Measurements from ENCODE around the gene CLPTM1L. TPM values are rescaled to one million over a fixed set of nuclear protein-coding genes. Genes with fewer than 3 reads are reported as not detected.
"Not testable (repeated sequence)": the region's sequence is repeated elsewhere in the genome, so short reads cannot be mapped to it uniquely, and the experiment has no call there.

Gene CLPTM1L
- total RNA-seq, 4 donors from 2014 or later = 78.0 to 143 (median 104) TPM

GRCh38 chr5:1363160-1363559 lies 18.3 kb upstream of the CLPTM1L start:
- Histone ChIP-seq H3K4me1 (no peaks in the 10 kb centered on the region), H3K27ac (no peak overlapping the region), H3K4me3 (no peak overlapping the region), H3K36me3 (no peaks in the 10 kb centered on the region), H3K9me3 (no peaks in the 10 kb centered on the region), H3K27me3 (peaks cover 51% of the 10 kb centered on the region)
- DNase-seq = no peak
- in situ Hi-C loops (cut with MboI; ENCODE audit: low pct_ligation_motif_present in 1 of 4, low pct_unique_long_range_greater_than_20kb in 1 of 4, low sequenced_read_pairs in 3 of 4) = loop anchor here in 1 of 4 donors (25.0 kb wide), 1 partner anchor 274 kb away; no protein-coding TSS in a partner anchor
- intact Hi-C loops (cut with DNase I; ENCODE audit: low total_unique reads) = no loop called here
- no peak for TF ChIP-seq POLR2A (IDR thresholded peaks at IDR 0.05)
- TF ChIP-seq POLR2AphosphoS5 (IDR thresholded peaks at IDR 0.05) = no peak
- no peak for TF ChIP-seq EP300 (IDR thresholded peaks at IDR 0.05; ENCODE audit: low read depth)
- TF ChIP-seq CTCF (IDR thresholded peaks at IDR 0.05) = no peak
- 31 to 100% methylated on average over 1 to 6 of the region's 6 CpGs for WGBS, 2 donors (ENCODE audit: low coverage in 1 of 2)

GRCh38 chr5:1362242-1363015 lies 17.5 kb upstream of the CLPTM1L start:
- Histone ChIP-seq H3K27ac (no peak overlapping the region), H3K4me1 (no peaks in the 10 kb centered on the region), H3K36me3 (no peaks in the 10 kb centered on the region), H3K9me3 (no peaks in the 10 kb centered on the region), H3K27me3 (peaks cover 49% of the 10 kb centered on the region), H3K4me3 (no peak overlapping the region)
- no peak for DNase-seq
- TF ChIP-seq EP300 (IDR thresholded peaks at IDR 0.05; ENCODE audit: low read depth) (no peak), POLR2A (IDR thresholded peaks at IDR 0.05) (no peak), CTCF (IDR thresholded peaks at IDR 0.05) (no peak), POLR2AphosphoS5 (IDR thresholded peaks at IDR 0.05) (no peak)
- in situ Hi-C loops (cut with MboI; ENCODE audit: low pct_ligation_motif_present in 1 of 4, low pct_unique_long_range_greater_than_20kb in 1 of 4, low sequenced_read_pairs in 3 of 4) (loop anchor here in 1 of 4 donors (25.0 kb wide), 1 partner anchor 275 kb away; no protein-coding TSS in a partner anchor), intact Hi-C loops (cut with DNase I; ENCODE audit: low total_unique reads) (no loop called here)
- WGBS, 2 donors (ENCODE audit: low coverage in 1 of 2) = 75 to 83% methylated on average over 9 to 29 of the region's 29 CpGs

- no peaks in the 10 kb centered on the region for H3K4me1 ChIP-seq
- WGBS, 2 donors (ENCODE audit: low coverage in 1 of 2) = 86% methylated on average over 4 of the region's 4 CpGs; no CpG with 5 or more reads in 1 of the 2 donors
- TF ChIP-seq CTCF (IDR thresholded peaks at IDR 0.05) (no peak), POLR2AphosphoS5 (IDR thresholded peaks at IDR 0.05) (no peak), EP300 (IDR thresholded peaks at IDR 0.05; ENCODE audit: low read depth) (no peak), POLR2A (IDR thresholded peaks at IDR 0.05) (no peak)
- no peaks in the 10 kb centered on the region for H3K9me3 ChIP-seq
- no peak overlapping the region for H3K27ac ChIP-seq
- in situ Hi-C loops (cut with MboI; ENCODE audit: low pct_ligation_motif_present in 1 of 4, low pct_unique_long_range_greater_than_20kb in 1 of 4, low sequenced_read_pairs in 3 of 4) = loop anchor here in 1 of 4 donors (25.0 kb wide), 1 partner anchor 276 kb away; no protein-coding TSS in a partner anchor
- no peak for DNase-seq
- H3K27me3 ChIP-seq = peaks cover 55% of the 10 kb centered on the region
- intact Hi-C loops (cut with DNase I; ENCODE audit: low total_unique reads) = no loop called here
- H3K4me3 ChIP-seq = no peak overlapping the region
- no peaks in the 10 kb centered on the region for H3K36me3 ChIP-seq
Measured at GRCh38 chr5:1360861-1361260, 16.0 kb upstream of the CLPTM1L start.

- H3K36me3 ChIP-seq; H3K27ac ChIP-seq; H3K9me3 ChIP-seq; DNase-seq; intact Hi-C loops (cut with DNase I; ENCODE audit: low total_unique reads); H3K4me1 ChIP-seq; H3K4me3 ChIP-seq: not testable (repeated sequence)
- in situ Hi-C loops (cut with MboI; ENCODE audit: low pct_ligation_motif_present in 1 of 4, low pct_unique_long_range_greater_than_20kb in 1 of 4, low sequenced_read_pairs in 3 of 4) = loop anchor here in 1 of 4 donors (25.0 kb wide), 1 partner anchor 277 kb away; no protein-coding TSS in a partner anchor
- H3K27me3 ChIP-seq = peaks cover 57% of the 10 kb centered on the region
- 79 to 88% methylated on average over 6 to 7 of the region's 7 CpGs for WGBS, 2 donors (ENCODE audit: low coverage in 1 of 2)
Measured at GRCh38 chr5:1360367-1360766, 15.5 kb upstream of the CLPTM1L start.

All from transverse colon (tissue), 4 donors.